RWPE2 (cell line): ENCODE measurements around the gene GCSAM.
A peak's percentile ranks its signal among the peaks of the same experiment; 100 is the strongest.

Source experiments
- ATAC-seq: fragments of 200-7000 bp; cut with Tn5 transposase; 3 replicates; pipeline ENCODE4 v1.9.1; 2021; ENCODE audit warnings: low read depth
- DNase-seq: peaks from one replicate; pipeline ENCODE4 v3.0.0-alpha.2; 2020; ENCODE audit warnings: low spot score
- H3K27ac ChIP-seq: fragments of 450-650 bp; 2 replicates; pipeline ENCODE4 v1.5.1; 2017; ENCODE audit warnings: mild to moderate bottlenecking; ENCODE audit not compliant: poor library complexity, severe bottlenecking
- H3K27me3 ChIP-seq: fragments of 250-450 bp; sonication (Bioruptor Pico); 2 replicates; pipeline ENCODE4 v1.5.1; 2021; ENCODE audit warnings: mild to moderate bottlenecking, moderate library complexity; ENCODE audit not compliant: insufficient read depth, poor library complexity, severe bottlenecking
- H3K36me3 ChIP-seq: fragments of 250-450 bp; sonication (Bioruptor Pico); 2 replicates; pipeline ENCODE4 v1.5.1; 2020; ENCODE audit warnings: low read depth, mild to moderate bottlenecking, moderate library complexity
- H3K4me1 ChIP-seq: fragments of 250-450 bp; sonication (Bioruptor Pico); 2 replicates; pipeline ENCODE4 v1.5.1; 2021; ENCODE audit warnings: mild to moderate bottlenecking, moderate library complexity; ENCODE audit not compliant: insufficient read depth, poor library complexity, severe bottlenecking
- H3K4me3 ChIP-seq: fragments of 250-450 bp; sonication (Bioruptor Pico); 2 replicates; pipeline ENCODE4 v1.5.1; 2021; ENCODE audit warnings: mild to moderate bottlenecking, moderate library complexity; ENCODE audit not compliant: severe bottlenecking
- H3K9me3 ChIP-seq: fragments of 250-450 bp; sonication (Bioruptor Pico); 2 replicates; pipeline ENCODE4 v1.5.1; 2021; ENCODE audit warnings: mild to moderate bottlenecking, moderate library complexity; ENCODE audit not compliant: severe bottlenecking
- CTCF ChIP-seq: fragments of 450-650 bp; IDR thresholded peaks from one replicate; pipeline ENCODE4 v1.5.1; 2017; ENCODE audit warnings: mild to moderate bottlenecking, moderate library complexity; ENCODE audit not compliant: poor library complexity, severe bottlenecking

GCSAM gene

GRCh38 chr3:112167758-112168157 is 34.7 kb upstream of the GCSAM start:
- Histone ChIP-seq H3K4me1 (peaks cover 3% of the 10 kb centered on the region), H3K9me3 (no peaks in the 10 kb centered on the region), H3K4me3 (no peak overlapping the region), H3K27me3 (no peaks in the 10 kb centered on the region), H3K36me3 (no peaks in the 10 kb centered on the region), H3K27ac (no peak overlapping the region)
- DNase-seq (no peak), ATAC-seq (no peak)
- TF ChIP-seq CTCF: no peak

- TF ChIP-seq CTCF: no peak
- Histone ChIP-seq H3K27me3 (no peaks in the 10 kb centered on the region), H3K36me3 (no peaks in the 10 kb centered on the region), H3K27ac (peak overlapping the region; percentile 40), H3K9me3 (peaks cover 6% of the 10 kb centered on the region), H3K4me1 (no peaks in the 10 kb centered on the region), H3K4me3 (no peak overlapping the region)
- peak; percentile 68 for DNase-seq
- peak; percentile 86 for ATAC-seq
Observed at GRCh38 chr3:112149136-112149535, 16.1 kb upstream of the GCSAM start.

GRCh38 chr3:112143689-112144088 is 10.6 kb upstream of the GCSAM start:
- no peak for TF ChIP-seq CTCF
- H3K27me3 ChIP-seq: no peaks in the 10 kb centered on the region
- H3K36me3 ChIP-seq: no peaks in the 10 kb centered on the region; the same call in 1 of the 2 replicates
- no peaks in the 10 kb centered on the region for H3K9me3 ChIP-seq
- no peak overlapping the region for H3K27ac ChIP-seq
- H3K4me3 ChIP-seq: no peak overlapping the region
- DNase-seq (no peak), ATAC-seq (no peak)
- H3K4me1 ChIP-seq: no peaks in the 10 kb centered on the region

- no peaks in the 10 kb centered on the region for H3K4me1 ChIP-seq
- no peak overlapping the region for H3K27ac ChIP-seq
- no peak for ATAC-seq
- no peak for DNase-seq
- H3K9me3 ChIP-seq: no peaks in the 10 kb centered on the region
- no peaks in the 10 kb centered on the region for H3K27me3 ChIP-seq
- no peaks in the 10 kb centered on the region; the same call in 1 of the 2 replicates for H3K36me3 ChIP-seq
- no peak for TF ChIP-seq CTCF
- no peak overlapping the region for H3K4me3 ChIP-seq
Observed at GRCh38 chr3:112143251-112143650, 10.2 kb upstream of the GCSAM start.

- no peak for TF ChIP-seq CTCF
Observed at GRCh38 chr3:112141293-112141692, 8.2 kb upstream of the GCSAM start.

More at GRCh38 chr3:112141293-112141692, 8.2 kb upstream of the GCSAM start:
- H3K4me3 ChIP-seq: no peak overlapping the region
- H3K27me3 ChIP-seq: no peaks in the 10 kb centered on the region
- no peaks in the 10 kb centered on the region; the same call in 1 of the 2 replicates for H3K36me3 ChIP-seq
- no peaks in the 10 kb centered on the region for H3K9me3 ChIP-seq
- ATAC-seq: no peak
- no peaks in the 10 kb centered on the region for H3K4me1 ChIP-seq
- no peak for DNase-seq
- H3K27ac ChIP-seq: no peak overlapping the region
